MCF 10A (cell line): Measurements from ENCODE around the gene STAT6. TPM values are rescaled to one million over a fixed set of nuclear protein-coding genes. Genes with fewer than 3 reads are reported as not detected.

Source experiments
- BruUV-seq: library from RNA; stranded (reverse); fragments of 400-500 nt; replicated peaks from 2 replicates; lab custom pipeline; 2021; lab: Mats Ljungman, UMichigan
- CTCF ChIA-PET: fragments of 300-600 bp; sonication (Branson Sonifier 250); formaldehyde crosslinking; extraction: SDS; loops from one replicate; lab custom pipeline; 2021; ENCODE audit warnings: antibody characterized with exemption, inconsistent platforms; lab: Yijun Ruan, JAX
- POLR2A ChIA-PET: fragments of 300-600, 350-650 bp; sonication (Branson Sonifier 250); formaldehyde crosslinking; extraction: SDS; loops from one replicate; lab custom pipeline; 2020; ENCODE audit warnings: antibody characterized with exemption, inconsistent platforms; lab: Yijun Ruan, JAX
- DNase-seq: peaks from one replicate; pipeline ENCODE4 v3.0.0-alpha.2; 2018; ENCODE audit not compliant: unreplicated experiment
- H3K27ac Mint-ChIP-seq: one replicate; pipeline ENCODE4 v1.8.0; 2022; ENCODE audit warnings: mild to moderate bottlenecking, low read depth, mixed read lengths; ENCODE audit not compliant: unreplicated experiment
- H3K27me3 Mint-ChIP-seq: one replicate; pipeline ENCODE4 v1.8.0; 2022; ENCODE audit warnings: mixed read lengths; ENCODE audit not compliant: insufficient read depth, unreplicated experiment
- H3K36me3 Mint-ChIP-seq: one replicate; pipeline ENCODE4 v1.8.0; 2022; ENCODE audit warnings: mild to moderate bottlenecking, moderate library complexity, mixed read lengths; ENCODE audit not compliant: insufficient read depth, unreplicated experiment
- H3K4me1 Mint-ChIP-seq: one replicate; pipeline ENCODE4 v1.8.0; 2022; ENCODE audit warnings: mixed read lengths; ENCODE audit not compliant: insufficient read depth, unreplicated experiment
- H3K4me3 Mint-ChIP-seq: one replicate; pipeline ENCODE4 v1.8.0; 2022; ENCODE audit warnings: mild to moderate bottlenecking, moderate library complexity, mixed read lengths; ENCODE audit not compliant: unreplicated experiment
- H3K9me3 Mint-ChIP-seq: one replicate; pipeline ENCODE4 v1.8.0; 2022; ENCODE audit warnings: mixed read lengths; ENCODE audit not compliant: unreplicated experiment
- intact Hi-C: fragments of 100-400 bp; cut with micrococcal nuclease; formaldehyde crosslinking; loops from 2 replicates; pipeline ENCODE4 v1.14.1; 2022
- total RNA-seq: library from RNA; stranded (reverse); gene quantifications from 2 replicates; pipeline ENCODE4 v1.2.3, GENCODE V29; 2022
- TF ChIP-seq, protein P1 (sequence below): fragments of 200-600 bp; IDR thresholded peaks from one replicate; pipeline ENCODE4 v1.8.0; 2022; ENCODE audit warnings: antibody characterized with exemption, mild to moderate bottlenecking; ENCODE audit not compliant: unreplicated experiment

Gene STAT6
- total RNA-seq, 1 experiment from 2014 or later: 99.7 TPM

- Mint-ChIP-seq H3K4me3 (no peak overlapping the region), H3K27ac (peak overlapping the region; percentile 52), H3K36me3 (peaks cover 27% of the 10 kb centered on the region), H3K4me1 (peaks cover 57% of the 10 kb centered on the region), H3K27me3 (no peaks in the 10 kb centered on the region), H3K9me3 (no peaks in the 10 kb centered on the region)
- POLR2A ChIA-PET: interaction anchor here (0.7 to 4.9 kb wide), 6 partner anchors 18 to 39 kb away, joined by 3 to 36 read pairs (median 22); partner anchors contain the start of genes LRP1 and STAT6
- no TSS peak for BruUV-seq
- intact Hi-C loops: no loop called here
- TF ChIP-seq, protein P1, sequence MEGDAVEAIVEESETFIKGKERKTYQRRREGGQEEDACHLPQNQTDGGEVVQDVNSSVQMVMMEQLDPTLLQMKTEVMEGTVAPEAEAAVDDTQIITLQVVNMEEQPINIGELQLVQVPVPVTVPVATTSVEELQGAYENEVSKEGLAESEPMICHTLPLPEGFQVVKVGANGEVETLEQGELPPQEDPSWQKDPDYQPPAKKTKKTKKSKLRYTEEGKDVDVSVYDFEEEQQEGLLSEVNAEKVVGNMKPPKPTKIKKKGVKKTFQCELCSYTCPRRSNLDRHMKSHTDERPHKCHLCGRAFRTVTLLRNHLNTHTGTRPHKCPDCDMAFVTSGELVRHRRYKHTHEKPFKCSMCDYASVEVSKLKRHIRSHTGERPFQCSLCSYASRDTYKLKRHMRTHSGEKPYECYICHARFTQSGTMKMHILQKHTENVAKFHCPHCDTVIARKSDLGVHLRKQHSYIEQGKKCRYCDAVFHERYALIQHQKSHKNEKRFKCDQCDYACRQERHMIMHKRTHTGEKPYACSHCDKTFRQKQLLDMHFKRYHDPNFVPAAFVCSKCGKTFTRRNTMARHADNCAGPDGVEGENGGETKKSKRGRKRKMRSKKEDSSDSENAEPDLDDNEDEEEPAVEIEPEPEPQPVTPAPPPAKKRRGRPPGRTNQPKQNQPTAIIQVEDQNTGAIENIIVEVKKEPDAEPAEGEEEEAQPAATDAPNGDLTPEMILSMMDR: no peak
- CTCF ChIA-PET: interaction anchor here (0.6 to 7.1 kb wide), 5 partner anchors 19 to 90 kb away, joined by 3 to 54 read pairs (median 8); no protein-coding TSS in a partner anchor
- no peak for DNase-seq
Observed at GRCh38 chr12:57150400-57151000, 39.3 kb upstream of the STAT6 start.

- intact Hi-C loops: no loop called here
- H3K36me3 Mint-ChIP-seq: peaks cover 28% of the 10 kb centered on the region
- peaks cover 57% of the 10 kb centered on the region for H3K4me1 Mint-ChIP-seq
- peak overlapping the region; percentile 52 for H3K27ac Mint-ChIP-seq
- no peaks in the 10 kb centered on the region for H3K27me3 Mint-ChIP-seq
- CTCF ChIA-PET: interaction anchor here (0.6 to 7.1 kb wide), 8 partner anchors 20 to 89 kb away, joined by 3 to 54 read pairs (median 4); no protein-coding TSS in a partner anchor
- no peaks in the 10 kb centered on the region for H3K9me3 Mint-ChIP-seq
- TF ChIP-seq, protein P1: no peak
- peak; percentile 85 for DNase-seq
- POLR2A ChIA-PET: interaction anchor here (0.6 to 4.9 kb wide), 12 partner anchors 10 to 253 kb away, joined by 3 to 36 read pairs (median 4); partner anchors contain the start of genes LRP1 and STAT6
- H3K4me3 Mint-ChIP-seq: peak overlapping the region; percentile 26
- BruUV-seq: no TSS peak
Observed at GRCh38 chr12:57149245-57149900, 38.2 kb upstream of the STAT6 start.

DNA sequence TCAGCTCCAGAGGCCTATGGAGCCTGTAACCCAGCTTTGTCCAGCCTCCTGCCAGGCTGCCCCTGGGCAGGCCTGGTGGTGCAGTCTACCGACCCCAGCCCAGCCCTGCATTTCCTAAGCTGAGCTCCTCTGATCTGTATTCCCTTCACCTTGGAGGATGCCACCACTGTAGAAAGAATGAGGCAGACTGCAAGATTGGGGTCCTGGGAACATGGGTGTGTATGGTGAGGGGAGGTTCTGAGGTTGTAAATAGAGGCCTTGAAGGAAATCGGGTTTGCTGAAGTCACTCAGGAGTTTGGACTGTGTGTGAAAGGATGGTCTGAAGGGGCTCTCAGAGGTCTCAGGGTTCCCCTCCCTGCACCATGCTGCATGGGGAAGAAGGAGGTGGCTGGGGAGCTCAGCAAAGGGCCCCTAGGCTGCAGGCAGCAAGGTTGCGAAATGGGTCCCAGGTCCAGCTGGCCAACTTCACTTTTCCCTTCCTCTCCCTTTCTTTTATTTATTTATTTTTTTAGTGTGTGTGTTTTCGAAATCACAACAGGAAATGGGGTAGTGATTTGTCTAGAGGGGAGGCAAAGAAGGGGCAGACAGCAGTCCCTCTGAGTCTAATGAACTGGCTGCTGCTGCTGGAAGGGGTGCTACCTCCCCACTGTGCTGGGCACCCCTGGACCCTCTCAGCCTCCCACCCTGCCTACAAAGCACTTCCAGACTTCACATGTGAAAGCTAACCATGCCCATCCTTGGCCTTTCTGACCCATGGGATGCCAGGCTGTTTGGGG, 37.5 kb upstream of the STAT6 start:
- H3K9me3 Mint-ChIP-seq: no peaks in the 10 kb centered on the region
- H3K27ac Mint-ChIP-seq: peak overlapping the region; percentile 52
- H3K27me3 Mint-ChIP-seq: no peaks in the 10 kb centered on the region
- DNase-seq: peak; percentile 81
- ChIA-PET CTCF (interaction anchor here (0.6 to 7.1 kb wide), 10 partner anchors 21 to 1026 kb away, joined by 3 to 54 read pairs (median 3); no protein-coding TSS in a partner anchor), POLR2A (interaction anchor here (0.6 to 4.9 kb wide), 11 partner anchors 10 to 254 kb away, joined by 3 to 36 read pairs (median 4); partner anchors contain the start of genes LRP1 and STAT6)
- H3K36me3 Mint-ChIP-seq: peaks cover 35% of the 10 kb centered on the region
- no TSS peak for BruUV-seq
- intact Hi-C loops: no loop called here
- H3K4me3 Mint-ChIP-seq: peak overlapping the region; percentile 26
- TF ChIP-seq, protein P1: no peak
- peaks cover 56% of the 10 kb centered on the region for H3K4me1 Mint-ChIP-seq
